GM23338 (cell line): ENCODE measurements around the gene WDR49. TPM values are rescaled to one million over a fixed set of nuclear protein-coding genes. Genes with fewer than 3 reads are reported as not detected.

Source experiments
- ATAC-seq: fragments of 200-7000 bp; cut with Tn5 transposase; 3 replicates; pipeline ENCODE4 v1.9.1; 2020
- DNase-seq: peaks from one replicate; pipeline ENCODE4 v3.0.0-alpha.2; 2015; ENCODE audit warnings: low spot score
- H2AFZ ChIP-seq: fragments of 200-600 bp; sonication (generic); 2 replicates; pipeline ENCODE4 v1.8.0; 2016; ENCODE audit warnings: antibody characterized with exemption, mild to moderate bottlenecking, moderate library complexity
- H3F3A ChIP-seq: fragments of 200-600 bp; sonication (generic); replicated peaks from 2 replicates; pipeline ENCODE4 v1.8.0; 2017; ENCODE audit warnings: antibody characterized with exemption, mixed run types, low read depth
- H3K27ac ChIP-seq: fragments of 200-600 bp; sonication (generic); 2 replicates; pipeline ENCODE4 v1.6.1; 2016; ENCODE audit warnings: low read depth
- H3K27me3 ChIP-seq: fragments of 200-600 bp; sonication (generic); 2 replicates; pipeline ENCODE4 v1.8.0; 2016; ENCODE audit warnings: mild to moderate bottlenecking, mixed run types, moderate library complexity; ENCODE audit not compliant: insufficient read depth
- H3K36me3 ChIP-seq: fragments of 200-600 bp; sonication (generic); 2 replicates; pipeline ENCODE4 v1.8.0; 2016; ENCODE audit warnings: mild to moderate bottlenecking; ENCODE audit not compliant: insufficient read depth
- H3K4me1 ChIP-seq: fragments of 200-600 bp; sonication (generic); 2 replicates; pipeline ENCODE4 v1.8.0; 2016; ENCODE audit warnings: mild to moderate bottlenecking, moderate library complexity; ENCODE audit not compliant: insufficient read depth
- H3K4me2 ChIP-seq: fragments of 200-600 bp; sonication (generic); 2 replicates; pipeline ENCODE4 v1.7.1; 2017; ENCODE audit warnings: mixed run types
- H3K4me3 ChIP-seq: fragments of 200-600 bp; sonication (generic); 2 replicates; pipeline ENCODE4 v1.6.1; 2016; ENCODE audit warnings: mixed run types
- H3K79me2 ChIP-seq: fragments of 200-600 bp; sonication (generic); replicated peaks from 2 replicates; pipeline ENCODE4 v1.8.0; 2017; ENCODE audit warnings: mild to moderate bottlenecking; ENCODE audit not compliant: insufficient read depth
- H3K9me2 ChIP-seq: fragments of 200-600 bp; sonication (generic); 2 replicates; pipeline ENCODE4 v1.8.0; 2017; ENCODE audit not compliant: insufficient read depth
- H4K20me1 ChIP-seq: fragments of 200-600 bp; sonication (generic); replicated peaks from 2 replicates; pipeline ENCODE4 v1.8.0; 2017; ENCODE audit warnings: mild to moderate bottlenecking; ENCODE audit not compliant: insufficient read depth
- H3K27ac Mint-ChIP-seq: 2 replicates; pipeline ENCODE4 v1.8.0; 2020; ENCODE audit warnings: inconsistent platforms, mild to moderate bottlenecking, moderate library complexity, mixed read lengths
- H3K27me3 Mint-ChIP-seq: 3 replicates; pipeline ENCODE4 v1.8.0; 2022; ENCODE audit warnings: low read depth, mild to moderate bottlenecking, moderate library complexity, mixed read lengths, inconsistent platforms; ENCODE audit not compliant: insufficient read depth, poor library complexity
- H3K36me3 Mint-ChIP-seq: 3 replicates; pipeline ENCODE4 v1.8.0; 2021; ENCODE audit warnings: low read depth, mild to moderate bottlenecking, inconsistent platforms, moderate library complexity, mixed read lengths
- H3K4me1 Mint-ChIP-seq: 3 replicates; pipeline ENCODE4 v1.8.0; 2020; ENCODE audit warnings: mild to moderate bottlenecking, inconsistent platforms, mixed read lengths
- H3K4me3 Mint-ChIP-seq: 3 replicates; pipeline ENCODE4 v1.8.0; 2021; ENCODE audit warnings: moderate library complexity, mild to moderate bottlenecking, inconsistent platforms, mixed read lengths
- H3K9me3 Mint-ChIP-seq: 3 replicates; pipeline ENCODE4 v1.8.0; 2020; ENCODE audit warnings: moderate library complexity, mild to moderate bottlenecking, inconsistent platforms, mixed read lengths
- JUNB ChIP-seq: IDR thresholded peaks from one replicate; pipeline ENCODE4 v1.6.1; 2016; ENCODE audit warnings: antibody characterized with exemption; ENCODE audit not compliant: unreplicated experiment
- STAT1 ChIP-seq: IDR thresholded peaks from one replicate; pipeline ENCODE4 v1.6.1; 2016; ENCODE audit warnings: antibody characterized with exemption; ENCODE audit not compliant: unreplicated experiment
- ZNF114 ChIP-seq: fragments of 250-450 bp; sonication (Bioruptor Pico); IDR thresholded peaks from 2 replicates; pipeline ENCODE4 v1.5.0; 2020; ENCODE audit warnings: mild to moderate bottlenecking, moderate library complexity
- ZNF331 ChIP-seq: fragments of 250-450 bp; sonication (Bioruptor Pico); IDR thresholded peaks from 2 replicates; pipeline ENCODE4 v1.5.0; 2020; ENCODE audit warnings: low read depth, mild to moderate bottlenecking, moderate library complexity
- polyA plus RNA-seq: library from polyadenylated mRNA; unstranded; fragments of >200 nt; fragmentation: Nextera tagmentation; extraction: Ambion mirVana; gene quantifications from 2 replicates; pipeline ENCODE4 v1.2.1, GENCODE V29; 2016
- total RNA-seq: library from RNA; depleted of rRNA; stranded (reverse); fragments of >200 nt; shearing (Covaris generic); gene quantifications from 2 replicates; pipeline ENCODE4 v1.2.3, GENCODE V29; 2014
- TF ChIP-seq, protein P1 (sequence below): fragments of 250-450 bp; sonication (Bioruptor Pico); IDR thresholded peaks from 2 replicates; pipeline ENCODE4 v1.5.0; 2020; ENCODE audit warnings: mild to moderate bottlenecking, moderate library complexity
- TF ChIP-seq, protein P2 (sequence below), 2 experiments: fragments of 200-600 bp in 1 of 2; sonication (generic) in 1 of 2; conservative IDR thresholded peaks; 2 replicates each; pipeline versions ENCODE4 v1.5.1 to v1.6.1; 2016 to 2017; ENCODE audit warnings: antibody characterized with exemption in 2 of 2, low read depth in 2 of 2, mild to moderate bottlenecking in 2 of 2, moderate library complexity in 1 of 2
- TF ChIP-seq, protein P3 (sequence below): IDR thresholded peaks from 2 replicates; pipeline ENCODE4 v1.6.1; 2016; ENCODE audit warnings: antibody characterized with exemption

WDR49 gene
- total and polyA plus RNA-seq, 2 experiments from 2014 or later = 1.4 to 1.9 TPM

DNA sequence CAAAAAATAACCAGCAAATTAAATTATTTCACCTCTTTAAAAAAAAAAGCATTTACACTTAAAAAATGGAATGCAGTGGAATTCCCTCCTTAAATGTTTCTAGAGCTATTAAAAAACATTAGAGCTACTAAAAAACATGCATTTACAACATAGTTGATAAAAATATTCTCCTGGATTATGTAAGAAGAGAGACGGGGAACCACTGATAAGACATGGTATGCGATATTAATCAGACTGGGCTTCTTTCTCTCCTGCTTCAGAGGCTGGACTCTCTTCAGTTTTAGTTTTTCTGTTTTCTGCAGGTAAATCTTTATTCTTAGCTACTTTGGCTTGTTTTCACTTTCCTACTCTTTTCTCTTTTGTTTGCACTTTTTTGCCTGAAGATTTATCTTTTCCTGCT is 40.4 kb upstream of the WDR49 start (continued):
- TF ChIP-seq, protein P1, sequence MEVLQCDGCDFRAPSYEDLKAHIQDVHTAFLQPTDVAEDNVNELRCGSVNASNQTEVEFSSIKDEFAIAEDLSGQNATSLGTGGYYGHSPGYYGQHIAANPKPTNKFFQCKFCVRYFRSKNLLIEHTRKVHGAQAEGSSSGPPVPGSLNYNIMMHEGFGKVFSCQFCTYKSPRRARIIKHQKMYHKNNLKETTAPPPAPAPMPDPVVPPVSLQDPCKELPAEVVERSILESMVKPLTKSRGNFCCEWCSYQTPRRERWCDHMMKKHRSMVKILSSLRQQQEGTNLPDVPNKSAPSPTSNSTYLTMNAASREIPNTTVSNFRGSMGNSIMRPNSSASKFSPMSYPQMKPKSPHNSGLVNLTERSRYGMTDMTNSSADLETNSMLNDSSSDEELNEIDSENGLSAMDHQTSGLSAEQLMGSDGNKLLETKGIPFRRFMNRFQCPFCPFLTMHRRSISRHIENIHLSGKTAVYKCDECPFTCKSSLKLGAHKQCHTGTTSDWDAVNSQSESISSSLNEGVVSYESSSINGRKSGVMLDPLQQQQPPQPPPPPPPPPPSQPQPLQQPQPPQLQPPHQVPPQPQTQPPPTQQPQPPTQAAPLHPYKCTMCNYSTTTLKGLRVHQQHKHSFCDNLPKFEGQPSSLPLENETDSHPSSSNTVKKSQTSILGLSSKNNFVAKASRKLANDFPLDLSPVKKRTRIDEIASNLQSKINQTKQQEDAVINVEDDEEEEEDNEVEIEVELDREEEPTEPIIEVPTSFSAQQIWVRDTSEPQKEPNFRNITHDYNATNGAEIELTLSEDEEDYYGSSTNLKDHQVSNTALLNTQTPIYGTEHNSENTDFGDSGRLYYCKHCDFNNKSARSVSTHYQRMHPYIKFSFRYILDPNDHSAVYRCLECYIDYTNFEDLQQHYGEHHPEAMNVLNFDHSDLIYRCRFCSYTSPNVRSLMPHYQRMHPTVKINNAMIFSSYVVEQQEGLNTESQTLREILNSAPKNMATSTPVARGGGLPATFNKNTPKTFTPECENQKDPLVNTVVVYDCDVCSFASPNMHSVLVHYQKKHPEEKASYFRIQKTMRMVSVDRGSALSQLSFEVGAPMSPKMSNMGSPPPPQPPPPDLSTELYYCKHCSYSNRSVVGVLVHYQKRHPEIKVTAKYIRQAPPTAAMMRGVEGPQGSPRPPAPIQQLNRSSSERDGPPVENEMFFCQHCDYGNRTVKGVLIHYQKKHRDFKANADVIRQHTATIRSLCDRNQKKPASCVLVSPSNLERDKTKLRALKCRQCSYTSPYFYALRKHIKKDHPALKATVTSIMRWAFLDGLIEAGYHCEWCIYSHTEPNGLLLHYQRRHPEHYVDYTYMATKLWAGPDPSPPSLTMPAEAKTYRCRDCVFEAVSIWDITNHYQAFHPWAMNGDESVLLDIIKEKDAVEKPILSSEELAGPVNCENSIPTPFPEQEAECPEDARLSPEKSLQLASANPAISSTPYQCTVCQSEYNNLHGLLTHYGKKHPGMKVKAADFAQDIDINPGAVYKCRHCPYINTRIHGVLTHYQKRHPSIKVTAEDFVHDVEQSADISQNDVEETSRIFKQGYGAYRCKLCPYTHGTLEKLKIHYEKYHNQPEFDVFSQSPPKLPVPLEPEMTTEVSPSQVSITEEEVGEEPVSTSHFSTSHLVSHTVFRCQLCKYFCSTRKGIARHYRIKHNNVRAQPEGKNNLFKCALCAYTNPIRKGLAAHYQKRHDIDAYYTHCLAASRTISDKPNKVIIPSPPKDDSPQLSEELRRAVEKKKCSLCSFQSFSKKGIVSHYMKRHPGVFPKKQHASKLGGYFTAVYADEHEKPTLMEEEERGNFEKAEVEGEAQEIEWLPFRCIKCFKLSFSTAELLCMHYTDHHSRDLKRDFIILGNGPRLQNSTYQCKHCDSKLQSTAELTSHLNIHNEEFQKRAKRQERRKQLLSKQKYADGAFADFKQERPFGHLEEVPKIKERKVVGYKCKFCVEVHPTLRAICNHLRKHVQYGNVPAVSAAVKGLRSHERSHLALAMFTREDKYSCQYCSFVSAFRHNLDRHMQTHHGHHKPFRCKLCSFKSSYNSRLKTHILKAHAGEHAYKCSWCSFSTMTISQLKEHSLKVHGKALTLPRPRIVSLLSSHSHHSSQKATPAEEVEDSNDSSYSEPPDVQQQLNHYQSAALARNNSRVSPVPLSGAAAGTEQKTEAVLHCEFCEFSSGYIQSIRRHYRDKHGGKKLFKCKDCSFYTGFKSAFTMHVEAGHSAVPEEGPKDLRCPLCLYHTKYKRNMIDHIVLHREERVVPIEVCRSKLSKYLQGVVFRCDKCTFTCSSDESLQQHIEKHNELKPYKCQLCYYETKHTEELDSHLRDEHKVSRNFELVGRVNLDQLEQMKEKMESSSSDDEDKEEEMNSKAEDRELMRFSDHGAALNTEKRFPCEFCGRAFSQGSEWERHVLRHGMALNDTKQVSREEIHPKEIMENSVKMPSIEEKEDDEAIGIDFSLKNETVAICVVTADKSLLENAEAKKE (CRISPR knock-in tag) = no peak
- TF ChIP-seq, protein P2, sequence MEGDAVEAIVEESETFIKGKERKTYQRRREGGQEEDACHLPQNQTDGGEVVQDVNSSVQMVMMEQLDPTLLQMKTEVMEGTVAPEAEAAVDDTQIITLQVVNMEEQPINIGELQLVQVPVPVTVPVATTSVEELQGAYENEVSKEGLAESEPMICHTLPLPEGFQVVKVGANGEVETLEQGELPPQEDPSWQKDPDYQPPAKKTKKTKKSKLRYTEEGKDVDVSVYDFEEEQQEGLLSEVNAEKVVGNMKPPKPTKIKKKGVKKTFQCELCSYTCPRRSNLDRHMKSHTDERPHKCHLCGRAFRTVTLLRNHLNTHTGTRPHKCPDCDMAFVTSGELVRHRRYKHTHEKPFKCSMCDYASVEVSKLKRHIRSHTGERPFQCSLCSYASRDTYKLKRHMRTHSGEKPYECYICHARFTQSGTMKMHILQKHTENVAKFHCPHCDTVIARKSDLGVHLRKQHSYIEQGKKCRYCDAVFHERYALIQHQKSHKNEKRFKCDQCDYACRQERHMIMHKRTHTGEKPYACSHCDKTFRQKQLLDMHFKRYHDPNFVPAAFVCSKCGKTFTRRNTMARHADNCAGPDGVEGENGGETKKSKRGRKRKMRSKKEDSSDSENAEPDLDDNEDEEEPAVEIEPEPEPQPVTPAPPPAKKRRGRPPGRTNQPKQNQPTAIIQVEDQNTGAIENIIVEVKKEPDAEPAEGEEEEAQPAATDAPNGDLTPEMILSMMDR (conservative IDR thresholded peaks at IDR 0.05; ENCODE audit: low read depth in 2 of 2) = no peak
- TF ChIP-seq ZNF331 (CRISPR knock-in tag) = no peak

DNA sequence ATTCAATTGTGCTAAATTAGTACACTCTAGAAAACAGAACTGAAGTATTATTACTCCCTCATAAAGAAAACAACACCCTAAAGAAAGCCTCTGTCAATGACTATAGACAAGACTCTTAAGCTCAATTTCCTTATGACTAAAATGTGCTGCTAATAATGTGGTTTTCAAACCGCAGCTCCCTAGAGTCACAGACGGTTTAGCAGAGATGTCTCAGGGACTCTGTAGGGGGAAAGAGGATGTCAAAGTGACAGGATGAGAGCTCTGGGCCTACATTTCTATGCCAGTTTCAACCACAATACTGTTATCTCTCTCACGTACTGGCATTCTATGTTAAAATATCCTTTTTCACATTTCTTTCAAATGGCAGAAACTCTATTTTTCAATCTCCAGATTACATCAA is 37.6 kb upstream of the WDR49 start:
- H3K27ac Mint-ChIP-seq = peak overlapping the region; percentile 48
- ATAC-seq = no peak

More for the DNA sequence above, 37.6 kb upstream of the WDR49 start:
- no peak for DNase-seq
- H3K9me3 Mint-ChIP-seq = no peaks in the 10 kb centered on the region
- Histone ChIP-seq H4K20me1 (no peaks in the 10 kb centered on the region), H3K4me1 (peaks cover 38% of the 10 kb centered on the region), H3K4me3 (no peak overlapping the region), H3K36me3 (peaks cover 8% of the 10 kb centered on the region; the same call in 1 of the 2 replicates), H3F3A (no peaks in the 10 kb centered on the region), H2AFZ (no peak overlapping the region), H3K27me3 (no peaks in the 10 kb centered on the region), H3K4me2 (no peak overlapping the region), H3K79me2 (0 out of 2 replicates have a peak, but pooled peaks cover 5% of the 10 kb centered on the region), H3K27ac (no peak overlapping the region), H3K9me2 (no peaks in the 10 kb centered on the region)
- no peak overlapping the region for H3K4me3 Mint-ChIP-seq
- H3K36me3 Mint-ChIP-seq = peaks cover 24% of the 10 kb centered on the region
- TF ChIP-seq ZNF114 (CRISPR knock-in tag) = no peak
- TF ChIP-seq, protein P2 (conservative IDR thresholded peaks at IDR 0.05; ENCODE audit: low read depth in 2 of 2) = no peak
- TF ChIP-seq JUNB = no peak
- TF ChIP-seq, protein P3, sequence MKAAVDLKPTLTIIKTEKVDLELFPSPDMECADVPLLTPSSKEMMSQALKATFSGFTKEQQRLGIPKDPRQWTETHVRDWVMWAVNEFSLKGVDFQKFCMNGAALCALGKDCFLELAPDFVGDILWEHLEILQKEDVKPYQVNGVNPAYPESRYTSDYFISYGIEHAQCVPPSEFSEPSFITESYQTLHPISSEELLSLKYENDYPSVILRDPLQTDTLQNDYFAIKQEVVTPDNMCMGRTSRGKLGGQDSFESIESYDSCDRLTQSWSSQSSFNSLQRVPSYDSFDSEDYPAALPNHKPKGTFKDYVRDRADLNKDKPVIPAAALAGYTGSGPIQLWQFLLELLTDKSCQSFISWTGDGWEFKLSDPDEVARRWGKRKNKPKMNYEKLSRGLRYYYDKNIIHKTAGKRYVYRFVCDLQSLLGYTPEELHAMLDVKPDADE = no peak
- TF ChIP-seq ZNF331 (CRISPR knock-in tag) = no peak
- TF ChIP-seq STAT1 = no peak
- no peaks in the 10 kb centered on the region for H3K27me3 Mint-ChIP-seq
- H3K4me1 Mint-ChIP-seq = peaks cover 24% of the 10 kb centered on the region
